Natural killer cell (primary cell): ENCODE measurements around the gene GNPDA2. TPM values are rescaled to one million over a fixed set of nuclear protein-coding genes. Genes with fewer than 3 reads are reported as not detected.

Source experiments
- ATAC-seq, 3 donors: fragments of 150-1000 bp in 2 of 3; fragments of 200-7000 bp in 1 of 3; cut with Tn5 transposase; 1 replicate in 1 of 3; 2 replicates in 2 of 3; pipeline ENCODE4 v1.10.0; 2021; ENCODE audit warnings: mild to moderate bottlenecking in 2 of 3, moderate library complexity in 2 of 3
- DNase-seq, 2 donors: peaks; one replicate each; pipeline versions ENCODE4 v3.0.0 to v3.0.0-alpha.2; 2013 to 2021; ENCODE audit warnings: mixed read lengths in 1 of 2
- H3K27ac ChIP-seq: one replicate; pipeline ENCODE4 v1.5.1; 2013; ENCODE audit warnings: mild to moderate bottlenecking, low read length
- H3K27me3 ChIP-seq: one replicate; pipeline ENCODE4 v1.6.1; 2013; ENCODE audit warnings: low read length; ENCODE audit not compliant: control insufficient read depth, insufficient read depth
- H3K36me3 ChIP-seq: one replicate; pipeline ENCODE4 v1.6.1; 2013; ENCODE audit warnings: low read length; ENCODE audit not compliant: control insufficient read depth, insufficient read depth
- H3K4me1 ChIP-seq: one replicate; pipeline ENCODE4 v1.6.1; 2013; ENCODE audit warnings: low read length; ENCODE audit not compliant: control insufficient read depth, insufficient read depth
- H3K4me3 ChIP-seq: one replicate; pipeline ENCODE4 v1.5.1; 2013; ENCODE audit warnings: low read length
- H3K9me3 ChIP-seq: one replicate; pipeline ENCODE4 v1.6.1; 2013; ENCODE audit warnings: low read length; ENCODE audit not compliant: control insufficient read depth, insufficient read depth
- H3K27ac Mint-ChIP-seq, 2 donors: one replicate each; pipeline ENCODE4 v1.8.0; 2022; ENCODE audit warnings: mild to moderate bottlenecking in 2 of 2, mixed read lengths in 2 of 2, moderate library complexity in 1 of 2
- H3K27me3 Mint-ChIP-seq, 2 donors: one replicate each; pipeline ENCODE4 v1.8.0; 2022; ENCODE audit warnings: low read depth in 2 of 2, mixed read lengths in 2 of 2
- H3K36me3 Mint-ChIP-seq: one replicate; pipeline ENCODE4 v1.8.0; 2022; ENCODE audit warnings: mixed read lengths
- H3K4me1 Mint-ChIP-seq, 2 donors: one replicate each; pipeline ENCODE4 v1.8.0; 2022; ENCODE audit warnings: mixed read lengths in 2 of 2
- H3K4me3 Mint-ChIP-seq: one replicate; pipeline ENCODE4 v1.8.0; 2022; ENCODE audit warnings: mild to moderate bottlenecking, moderate library complexity, mixed read lengths
- H3K9me3 Mint-ChIP-seq, 2 donors: one replicate each; pipeline ENCODE4 v1.8.0; 2022; ENCODE audit warnings: mixed read lengths in 2 of 2
- CTCF ChIP-seq: fragments of 200-600 bp; IDR thresholded peaks from one replicate; pipeline ENCODE4 v1.8.0; 2022; ENCODE audit warnings: antibody characterized with exemption
- WGBS: methylation state at CpG from one replicate; pipeline ENCODE4 v1.1.7; 2013; ENCODE audit warnings: missing lambda C conversion rate; ENCODE audit not compliant: insufficient coverage; 5-methylcytosine and 5-hydroxymethylcytosine counted together
- intact Hi-C: fragments of 100-400 bp; cut with micrococcal nuclease; formaldehyde crosslinking; loops from one replicate; pipeline ENCODE4 v1.14.2; 2022
- total RNA-seq, 4 donors: library from RNA; stranded (reverse); fragments of 120-200 nt in 1 of 4; gene quantifications; one replicate each; pipeline versions ENCODE4 v1.2.3 to v1.2.4, GENCODE V29; 2013 to 2022

The GNPDA2 gene
- total RNA-seq, 3 donors from 2014 or later (not counting 1 experiment from before 2014, with no cell fraction given): 9.2 to 15.2 (median 9.4) TPM

GRCh38 chr4:44663539-44664263 is 62.7 kb downstream of the GNPDA2 start:
- H3K9me3 ChIP-seq: no peaks in the 10 kb centered on the region
- H3K27ac ChIP-seq: no peak overlapping the region
- H3K36me3 Mint-ChIP-seq: no peaks in the 10 kb centered on the region
- WGBS: 93% methylated on average over 19 of the region's 20 CpGs
- H3K27ac Mint-ChIP-seq: no peak overlapping the region
- H3K27me3 Mint-ChIP-seq: peaks cover 9 to 20% of the 10 kb centered on the region in 2 donors
- H3K4me1 Mint-ChIP-seq: no peaks in the 10 kb centered on the region
- intact Hi-C loops: no loop called here
- no peaks in the 10 kb centered on the region for H3K36me3 ChIP-seq
- TF ChIP-seq CTCF: no peak
- ATAC-seq (no peak), DNase-seq (no peak)
- H3K9me3 Mint-ChIP-seq: no peaks in the 10 kb centered on the region
- no peaks in the 10 kb centered on the region for H3K27me3 ChIP-seq
- no peak overlapping the region for H3K4me3 Mint-ChIP-seq
- H3K4me3 ChIP-seq: no peak overlapping the region
- H3K4me1 ChIP-seq: no peaks in the 10 kb centered on the region

GRCh38 chr4:44662623-44663005 is 63.7 kb downstream of the GNPDA2 start:
- no peaks in the 10 kb centered on the region for H3K9me3 Mint-ChIP-seq
- DNase-seq (no peak), ATAC-seq (no peak)
- no peak overlapping the region for H3K4me3 Mint-ChIP-seq
- peaks cover 10 to 11% of the 10 kb centered on the region in 2 donors for H3K27me3 Mint-ChIP-seq
- Histone ChIP-seq H3K4me1 (no peaks in the 10 kb centered on the region), H3K36me3 (no peaks in the 10 kb centered on the region), H3K4me3 (no peak overlapping the region), H3K27ac (no peak overlapping the region), H3K9me3 (no peaks in the 10 kb centered on the region), H3K27me3 (no peaks in the 10 kb centered on the region)
- 53% methylated on average over 2 of the region's 2 CpGs for WGBS
- no peak for TF ChIP-seq CTCF
- intact Hi-C loops: no loop called here
- no peak overlapping the region for H3K27ac Mint-ChIP-seq
- no peaks in the 10 kb centered on the region for H3K4me1 Mint-ChIP-seq
- H3K36me3 Mint-ChIP-seq: no peaks in the 10 kb centered on the region

GRCh38 chr4:44661940-44662622 is 64.3 kb downstream of the GNPDA2 start:
- Mint-ChIP-seq H3K4me3 (no peak overlapping the region), H3K27ac (no peak overlapping the region), H3K4me1 (no peaks in the 10 kb centered on the region), H3K27me3 (peaks cover 6 to 7% of the 10 kb centered on the region in 2 donors), H3K9me3 (no peaks in the 10 kb centered on the region), H3K36me3 (no peaks in the 10 kb centered on the region)
- Histone ChIP-seq H3K4me1 (no peaks in the 10 kb centered on the region), H3K9me3 (no peaks in the 10 kb centered on the region), H3K27ac (no peak overlapping the region), H3K27me3 (no peaks in the 10 kb centered on the region), H3K36me3 (no peaks in the 10 kb centered on the region), H3K4me3 (no peak overlapping the region)
- DNase-seq (no peak), ATAC-seq (no peak)
- intact Hi-C loops: no loop called here
- WGBS: no CpG with 5 or more reads among the region's 1 CpG
- no peak for TF ChIP-seq CTCF
